Stimulated activated CD4-positive, alpha-beta T cell treated with anti-CD3 and anti-CD28 coated beads, Interleukin-12 subunit alpha, Interleukin-12 subunit beta, amount 100 ng/mL, for 24 hours (primary cell): ENCODE data around the gene MSRB1.

ENCODE experiments used
- DNase-seq, 2 experiments: peaks; one replicate each; pipeline ENCODE4 v3.0.0-alpha.2; 2020; ENCODE audit warnings: low read depth in 2 of 2

MSRB1 gene, protein sequence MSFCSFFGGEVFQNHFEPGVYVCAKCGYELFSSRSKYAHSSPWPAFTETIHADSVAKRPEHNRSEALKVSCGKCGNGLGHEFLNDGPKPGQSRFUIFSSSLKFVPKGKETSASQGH

DNA sequence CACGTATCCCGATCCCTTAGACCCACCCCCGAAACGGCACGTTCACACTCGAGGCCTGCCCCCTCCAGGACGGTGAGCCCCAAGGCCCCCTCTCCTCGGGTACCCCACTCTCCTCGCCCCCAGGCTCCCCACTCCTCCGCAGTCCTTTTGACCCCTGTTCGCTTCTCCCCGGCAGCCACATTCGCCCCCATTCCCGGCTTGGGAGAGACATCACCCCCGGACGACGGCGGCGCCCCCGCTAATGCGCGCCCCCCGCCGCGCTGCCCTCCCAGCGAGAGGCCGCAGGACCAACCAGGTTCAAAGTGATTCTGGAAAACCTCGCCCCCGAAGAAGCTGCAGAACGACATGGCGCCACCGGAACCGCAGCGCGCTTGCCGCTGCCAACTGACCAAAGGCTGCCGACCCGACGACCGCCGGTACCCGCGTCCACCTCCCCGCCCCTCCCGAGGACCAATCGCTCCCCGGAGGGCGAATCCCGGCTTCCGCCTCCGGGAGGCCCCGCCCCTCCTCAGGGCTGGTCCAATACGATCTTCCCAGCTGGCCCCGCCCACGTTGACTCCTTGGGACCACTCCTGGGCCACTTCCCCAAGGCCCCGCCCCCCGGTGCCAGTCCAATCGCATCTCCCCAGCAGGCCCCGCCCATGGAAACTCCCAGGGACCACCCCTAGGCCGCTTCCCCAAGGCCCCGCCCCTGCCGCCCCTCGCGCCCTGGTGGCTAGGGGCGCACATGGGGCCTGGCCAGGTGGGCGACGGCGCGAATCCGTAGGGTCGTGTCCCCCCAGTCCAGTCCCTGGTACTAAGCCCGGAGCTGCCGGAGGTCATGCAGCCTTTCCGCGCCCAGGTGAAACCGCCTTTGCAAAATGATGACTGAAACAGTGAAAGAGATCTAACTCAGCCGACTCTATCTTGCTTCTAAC is at the start of gene MSRB1:
Gene MSRB1 (minus strand): TSS at position 390 of the 917 bp plus-strand sequence. CDS start 43 bp downstream, at position 347.
- DNase-seq = peak; percentile 98 to 100

DNA sequence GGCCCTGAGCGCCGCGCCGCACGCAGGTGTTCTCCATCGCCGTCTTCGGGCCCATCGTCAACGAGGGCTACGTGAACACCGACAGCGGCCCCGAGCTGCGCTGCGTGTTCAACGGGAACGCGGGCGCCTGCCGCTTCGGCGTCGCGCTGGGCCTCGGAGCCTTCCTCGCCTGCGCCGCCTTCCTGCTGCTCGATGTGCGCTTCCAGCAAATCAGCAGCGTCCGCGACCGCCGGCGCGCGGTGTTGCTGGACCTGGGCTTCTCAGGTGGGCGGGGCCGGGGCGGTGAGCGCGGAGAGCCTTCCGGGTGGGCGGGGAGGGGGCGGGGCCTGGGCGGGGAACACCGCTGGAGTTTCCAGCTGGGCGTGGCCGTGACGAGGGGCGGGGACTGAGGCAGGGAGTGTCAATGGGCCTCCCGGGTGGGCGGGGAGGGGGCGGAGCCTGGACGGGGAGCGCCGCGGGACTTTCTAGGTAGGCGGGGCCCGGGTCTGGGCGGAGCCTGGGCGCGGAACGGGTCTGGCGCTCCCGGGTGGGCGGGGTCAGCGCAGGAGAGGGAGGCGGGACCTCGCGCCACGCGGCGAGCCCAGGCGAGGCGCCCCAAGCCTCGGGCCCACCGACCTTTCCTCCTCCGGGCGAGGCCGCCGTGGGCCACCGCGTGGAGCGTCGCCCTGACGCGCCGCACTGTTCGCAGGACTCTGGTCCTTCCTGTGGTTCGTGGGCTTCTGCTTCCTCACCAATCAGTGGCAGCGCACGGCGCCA is 49.1 kb upstream of the MSRB1 start:
- DNase-seq = peak; percentile 93 to 97

DNA sequence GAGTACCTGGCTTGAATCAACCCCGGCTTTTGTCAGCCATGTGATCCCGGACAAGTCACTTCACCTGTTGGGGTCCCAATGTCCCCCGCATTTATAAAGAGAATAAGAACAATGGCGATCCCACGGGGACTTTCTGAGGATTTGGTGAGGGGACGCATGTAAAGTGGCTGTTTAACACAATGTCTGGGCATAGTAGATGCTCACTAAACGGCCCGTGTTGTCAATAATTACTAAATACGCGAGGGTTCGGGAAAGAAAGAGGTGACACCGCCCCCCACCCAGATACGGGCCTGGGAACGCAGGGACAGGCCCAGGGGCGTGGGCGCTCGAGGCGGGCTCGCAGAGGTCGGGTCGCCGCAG is 48.6 kb upstream of the MSRB1 start:
- DNase-seq = no peak

DNA sequence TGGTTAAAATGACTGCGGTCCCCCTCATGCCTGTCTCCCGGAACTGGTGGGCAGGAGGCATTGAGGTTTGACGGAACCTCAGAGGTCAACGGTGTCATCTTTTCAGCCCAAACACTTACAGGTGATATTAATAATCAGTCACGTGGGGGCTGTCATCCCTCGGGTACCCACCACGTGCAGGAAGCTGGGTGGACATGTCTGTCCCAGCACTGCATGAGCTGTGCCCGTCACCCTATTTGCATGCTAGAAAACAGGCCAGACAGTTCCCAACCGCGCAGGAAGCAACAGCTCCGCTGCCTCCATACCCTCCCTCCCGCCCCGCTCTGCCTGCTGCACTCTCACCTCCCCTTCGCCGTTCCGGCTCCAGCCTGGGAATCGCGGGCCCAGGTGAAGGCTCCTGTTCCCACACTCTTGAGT is 48.1 kb upstream of the MSRB1 start:
- DNase-seq = no peak

DNA sequence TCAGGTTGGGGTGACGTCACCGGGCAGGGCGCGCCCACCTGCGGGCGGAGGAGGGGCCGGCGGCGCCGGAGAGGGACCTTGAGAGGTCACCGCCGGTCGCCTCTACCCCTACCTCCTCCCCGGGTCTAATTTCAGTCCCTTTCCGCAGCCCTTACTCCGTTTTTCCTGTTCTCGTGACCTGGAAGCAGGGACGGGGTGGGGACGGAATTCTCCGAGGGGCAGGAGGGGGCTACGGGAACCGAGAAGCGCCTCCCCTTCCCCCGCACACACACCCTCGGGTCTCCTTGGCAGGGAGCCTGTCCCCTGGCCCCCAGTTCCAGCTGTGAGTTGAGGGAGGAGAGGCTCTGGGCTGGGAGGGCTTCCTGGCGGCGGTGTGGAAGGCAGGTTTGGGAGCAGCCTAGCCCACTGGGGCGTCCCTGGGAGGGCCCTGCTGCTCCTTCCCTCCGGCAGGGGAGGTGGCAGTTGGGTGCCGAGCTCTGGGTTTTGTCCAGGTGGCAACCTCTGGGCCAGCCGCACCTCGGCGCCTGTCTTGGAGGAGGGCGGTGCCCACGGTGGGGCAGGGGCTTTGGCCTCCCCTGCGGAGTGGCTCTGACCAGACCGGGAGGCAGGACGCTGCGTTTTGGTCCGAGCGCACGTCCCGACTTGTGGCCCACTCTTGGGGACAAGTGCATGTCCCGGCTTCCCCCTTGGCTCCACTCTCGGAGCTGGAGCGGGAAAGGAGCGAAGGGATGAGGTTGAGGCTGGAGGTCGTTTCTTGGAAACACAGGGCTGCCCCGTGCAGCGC is 47.5 kb upstream of the MSRB1 start:
- DNase-seq = no peak

DNA sequence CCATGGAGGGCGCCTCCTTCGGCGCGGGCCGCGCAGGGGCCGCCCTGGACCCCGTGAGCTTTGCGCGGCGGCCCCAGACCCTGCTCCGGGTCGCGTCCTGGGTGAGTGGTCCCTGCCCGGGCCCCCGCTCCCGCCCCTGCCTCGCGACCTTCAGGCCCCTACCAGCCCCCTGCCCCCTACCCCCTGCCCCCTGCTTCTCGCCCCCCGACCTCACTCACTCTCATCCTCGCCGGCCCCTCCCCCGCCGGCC is 47.0 kb upstream of the MSRB1 start:
- no peak for DNase-seq

DNA sequence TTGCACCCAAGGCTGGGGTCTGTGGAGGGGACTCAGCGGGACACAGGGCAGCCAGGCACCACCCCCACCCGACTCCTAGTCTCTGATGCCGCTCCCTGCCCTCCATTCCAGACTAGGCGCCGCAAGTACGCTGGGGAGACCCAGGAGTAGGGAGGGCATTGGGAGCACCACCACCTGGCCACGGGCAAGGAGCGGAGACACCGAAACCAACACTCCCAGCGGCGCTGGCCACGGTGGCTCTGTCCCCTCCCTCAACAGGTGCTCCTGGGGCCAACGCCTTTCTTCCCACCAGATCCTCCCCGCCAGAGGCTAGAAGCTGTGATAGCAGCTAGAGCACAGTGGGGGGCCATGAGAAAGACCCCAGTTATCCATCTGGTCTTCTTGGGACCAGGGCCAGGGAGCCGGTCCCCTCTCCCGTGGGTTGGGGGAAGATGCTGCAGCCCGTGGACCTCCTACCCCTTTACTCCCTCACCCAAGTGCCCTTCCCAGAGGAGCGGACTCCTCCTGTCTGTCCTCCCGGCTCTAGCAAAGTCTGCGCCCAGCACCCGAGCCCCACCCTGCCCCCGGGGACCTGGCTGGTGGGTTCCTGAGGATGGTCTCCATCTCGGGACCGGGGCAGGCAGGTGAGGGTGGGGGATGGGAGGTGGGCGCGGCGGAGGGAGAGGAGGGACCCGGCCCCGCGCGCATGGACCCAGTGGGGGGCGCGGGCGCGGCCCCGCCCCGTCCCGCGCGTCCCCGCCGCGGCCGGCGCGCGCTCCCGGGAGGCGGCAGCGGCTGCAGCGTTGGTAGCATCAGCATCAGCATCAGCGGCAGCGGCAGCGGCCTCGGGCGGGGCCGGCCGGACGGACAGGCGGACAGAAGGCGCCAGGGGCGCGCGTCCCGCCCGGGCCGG is 46.5 kb upstream of the MSRB1 start, which contains the start of gene SYNGR3:
Gene SYNGR3 (plus strand): TSS at position 762 of the 892 bp plus-strand sequence. CDS start 133 bp downstream, outside the sequence.
- DNase-seq = no peak

DNA sequence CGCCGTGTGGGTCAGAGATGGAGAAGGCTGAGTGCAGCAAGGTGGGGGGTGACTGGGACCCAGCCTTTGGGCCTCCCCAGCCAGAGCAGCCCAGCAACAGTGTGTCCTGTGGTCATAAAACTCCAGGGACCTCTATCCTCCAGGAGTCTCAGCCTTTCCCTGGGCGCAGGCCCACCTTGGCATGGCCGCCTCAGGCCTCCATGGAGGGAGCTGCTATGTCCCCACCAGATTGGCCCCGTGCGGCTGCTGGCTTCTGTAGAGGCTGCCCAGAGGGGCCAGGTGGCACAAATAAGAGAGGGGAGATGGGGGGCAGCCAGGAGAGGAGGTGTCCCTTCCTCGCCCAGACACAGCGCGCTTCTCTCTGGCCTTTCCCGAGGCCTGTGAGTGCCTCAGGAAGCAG is 44.2 kb upstream of the MSRB1 start:
- DNase-seq = no peak

DNA sequence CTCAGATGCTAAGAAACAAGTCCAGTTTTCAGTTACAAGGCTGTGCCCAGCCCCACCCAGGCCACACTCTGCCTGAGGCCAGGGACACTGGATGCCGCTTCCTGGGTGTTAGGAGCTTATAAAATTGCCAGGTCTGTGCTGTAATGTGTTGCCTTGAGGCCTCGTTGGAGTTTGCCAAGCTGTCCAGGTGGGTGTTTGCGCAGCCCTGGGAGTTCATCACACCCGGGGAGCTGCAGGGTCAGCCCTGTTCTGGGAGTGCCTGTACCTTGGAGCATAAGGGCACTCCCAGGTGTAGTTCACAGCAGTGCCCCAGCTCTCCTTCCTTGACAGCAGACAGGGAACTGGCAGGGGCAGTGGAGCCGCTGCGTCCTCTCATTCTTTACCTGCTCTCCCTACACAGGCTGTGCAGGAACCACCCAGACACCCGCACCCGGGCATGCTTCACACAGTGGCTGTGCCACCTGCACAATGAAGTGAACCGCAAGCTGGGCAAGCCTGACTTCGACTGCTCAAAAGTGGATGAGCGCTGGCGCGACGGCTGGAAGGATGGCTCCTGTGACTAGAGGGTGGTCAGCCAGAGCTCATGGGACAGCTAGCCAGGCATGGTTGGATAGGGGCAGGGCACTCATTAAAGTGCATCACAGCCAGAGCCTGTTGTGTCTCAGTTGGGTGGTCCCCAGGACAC is 42.6 kb upstream of the MSRB1 start:
- DNase-seq = no peak

DNA sequence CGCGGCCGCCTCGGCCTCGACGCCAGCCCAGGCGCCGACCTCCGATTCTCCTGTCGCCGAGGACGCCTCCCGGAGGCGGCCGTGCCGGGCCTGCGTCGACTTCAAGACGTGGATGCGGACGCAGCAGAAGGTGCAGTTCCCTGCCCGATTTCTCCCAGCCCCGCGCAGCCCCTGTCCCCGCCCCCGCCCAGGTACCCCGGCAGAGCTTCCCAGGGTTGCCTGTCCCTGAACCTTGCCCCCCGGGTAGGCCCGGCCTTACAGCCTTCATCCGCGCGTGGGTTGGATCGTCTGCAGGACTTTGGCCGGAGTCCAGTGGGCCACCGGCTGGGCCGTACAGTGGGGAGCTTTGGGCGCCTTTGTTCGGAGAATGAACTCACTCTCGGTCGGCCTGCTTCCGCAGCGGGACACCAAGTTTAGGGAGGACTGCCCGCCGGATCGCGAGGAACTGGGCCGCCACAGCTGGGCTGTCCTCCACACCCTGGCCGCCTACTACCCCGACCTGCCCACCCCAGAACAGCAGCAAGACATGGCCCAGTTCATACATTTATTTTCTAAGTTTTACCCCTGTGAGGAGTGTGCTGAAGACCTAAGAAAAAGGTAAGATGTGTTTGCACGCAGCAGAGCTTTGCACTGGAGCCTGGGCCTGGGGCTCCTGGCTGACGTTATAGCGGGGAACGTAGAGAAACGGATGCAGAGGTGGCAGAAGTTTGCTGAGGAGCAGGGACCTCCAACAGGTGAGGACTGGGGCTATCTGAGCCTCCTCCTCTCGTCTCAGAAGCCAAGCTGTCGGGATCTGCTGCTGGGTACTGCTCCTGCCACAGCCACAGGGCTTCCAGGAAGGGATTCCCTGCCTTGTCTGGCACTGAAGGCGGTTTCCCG is 41.6 kb upstream of the MSRB1 start:
- DNase-seq = no peak

DNA sequence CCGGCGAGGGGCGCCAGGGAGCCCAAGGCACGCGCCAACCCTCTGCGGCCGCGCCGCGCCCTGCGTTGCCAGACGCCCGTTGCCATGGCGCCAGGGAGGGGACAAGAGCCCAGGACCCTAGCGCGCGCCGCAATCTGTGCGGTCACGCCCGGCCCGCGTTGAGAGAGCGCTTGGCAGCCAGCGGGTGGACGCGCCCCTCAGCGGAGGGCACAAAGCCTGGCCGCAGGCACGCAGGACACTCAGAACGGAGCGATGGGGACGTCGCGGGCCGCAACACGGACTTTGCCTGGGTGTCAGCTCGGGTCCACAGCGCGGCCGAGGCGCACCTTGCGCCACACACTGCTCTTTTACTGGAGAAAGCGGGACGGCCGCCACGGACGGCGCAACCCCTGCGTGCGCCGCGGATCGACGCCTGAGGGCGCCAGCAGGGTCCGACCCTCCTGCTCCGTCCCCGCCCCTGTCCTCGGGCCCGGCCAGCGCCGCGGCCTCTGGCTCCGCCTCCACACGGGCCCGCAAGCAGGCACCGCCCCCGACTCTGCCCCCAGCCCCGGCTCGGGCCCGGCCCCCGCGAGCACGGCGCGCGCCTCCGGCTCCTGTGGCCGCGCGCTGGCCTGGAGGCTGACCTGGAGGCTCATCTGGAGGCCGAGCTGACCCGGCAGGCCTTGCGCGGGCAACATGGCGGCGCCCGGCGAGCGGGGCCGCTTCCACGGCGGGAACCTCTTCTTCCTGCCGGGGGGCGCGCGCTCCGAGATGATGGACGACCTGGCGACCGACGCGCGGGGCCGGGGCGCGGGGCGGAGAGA is 40.7 kb upstream of the MSRB1 start, which contains the start of gene GFER:
Gene GFER (plus strand): TSS at position 650 of the 803 bp plus-strand sequence. CDS start 26 bp downstream, at position 676.
- DNase-seq = peak in 1 of 2 experiments; percentile 78

DNA sequence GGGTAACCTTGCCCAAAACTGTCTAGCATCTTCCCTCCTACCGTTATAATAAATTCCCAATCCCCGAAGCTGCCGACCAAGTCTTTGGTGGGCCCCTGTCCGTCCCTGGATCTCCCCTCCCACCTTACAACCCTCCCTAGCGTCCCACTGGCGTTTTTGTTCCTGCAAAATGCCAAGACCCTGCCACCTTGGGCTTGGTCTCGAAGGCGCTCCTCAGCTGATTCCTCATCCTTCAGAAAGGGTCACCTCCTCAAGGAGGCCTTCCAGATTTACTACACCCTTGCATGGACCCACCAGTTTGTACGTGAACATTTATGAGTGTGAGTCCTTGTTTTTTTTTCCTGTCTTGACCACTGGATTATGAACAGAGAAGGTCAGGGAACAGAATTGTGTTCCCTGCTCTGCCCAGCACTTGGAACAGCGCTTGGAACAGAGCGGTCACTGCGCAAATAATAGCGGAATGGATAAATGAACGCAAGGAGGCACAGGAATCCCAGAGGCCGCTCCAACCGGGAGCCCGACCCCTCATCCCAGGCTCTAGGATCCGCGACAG is 40.1 kb upstream of the MSRB1 start:
- no peak for DNase-seq

DNA sequence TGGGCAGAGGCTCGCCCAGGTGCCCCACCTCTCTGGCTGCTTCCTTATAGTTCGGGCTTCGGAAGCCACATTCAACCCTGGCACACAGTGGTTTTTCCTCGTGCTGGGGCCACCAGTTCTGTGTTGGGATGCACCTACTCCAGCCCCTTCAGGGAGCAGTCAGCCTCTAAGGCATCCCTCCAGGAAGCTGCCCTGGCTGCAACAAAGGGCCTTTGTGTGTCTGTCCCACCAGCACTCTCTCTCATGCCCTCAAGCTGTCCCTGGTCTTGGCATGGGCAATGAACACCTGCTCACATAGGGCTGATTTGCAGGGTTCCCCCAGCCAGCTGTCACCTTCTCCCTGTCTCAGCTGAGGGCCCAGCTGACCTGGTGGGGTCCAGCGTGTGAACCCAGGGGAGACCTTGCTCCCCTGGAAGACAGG is 39.0 kb upstream of the MSRB1 start:
- no peak for DNase-seq

DNA sequence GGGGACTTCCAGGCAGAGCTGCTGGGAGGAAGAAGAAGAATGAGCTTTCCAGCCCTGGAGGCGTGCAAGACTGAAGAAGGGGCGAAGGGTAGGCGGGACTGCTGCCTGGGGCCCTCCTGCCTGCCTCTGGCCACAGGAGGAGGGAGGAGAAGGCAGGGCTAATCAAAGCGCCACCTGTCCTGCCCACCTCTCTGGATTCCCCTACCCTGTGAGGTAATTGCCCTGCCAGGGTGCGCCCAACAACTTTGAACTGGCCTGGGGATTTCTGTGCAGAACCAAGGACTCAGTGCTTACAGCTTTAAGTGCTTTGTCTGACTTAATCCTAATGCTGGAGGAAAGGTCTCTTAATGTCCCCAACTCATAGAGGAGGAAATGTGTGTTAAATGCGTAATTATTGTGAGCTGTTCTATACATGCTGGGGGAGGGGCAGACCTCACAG is 38.4 kb upstream of the MSRB1 start, which contains the start of gene NOXO1:
Gene NOXO1 (minus strand): TSS at position 72 of the 439 bp plus-strand sequence. CDS start 290 bp downstream, outside the sequence.
- DNase-seq = no peak

DNA sequence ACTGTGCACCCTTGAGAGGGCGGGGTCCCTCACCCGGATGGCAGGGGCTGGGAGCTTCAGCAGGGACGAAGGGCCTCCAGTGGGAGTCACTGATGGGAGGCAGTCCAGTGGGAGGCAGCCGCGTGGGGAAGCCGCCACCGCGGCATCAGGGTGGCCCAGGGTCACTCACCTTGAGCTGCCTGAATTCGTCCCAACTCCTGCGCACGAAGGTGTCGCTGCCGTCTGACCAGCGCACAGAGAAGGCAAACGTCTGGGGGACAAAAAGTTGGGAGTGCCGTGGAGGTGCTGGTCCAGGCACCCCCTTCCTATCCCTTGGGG is 37.7 kb upstream of the MSRB1 start:
- DNase-seq = no peak

DNA sequence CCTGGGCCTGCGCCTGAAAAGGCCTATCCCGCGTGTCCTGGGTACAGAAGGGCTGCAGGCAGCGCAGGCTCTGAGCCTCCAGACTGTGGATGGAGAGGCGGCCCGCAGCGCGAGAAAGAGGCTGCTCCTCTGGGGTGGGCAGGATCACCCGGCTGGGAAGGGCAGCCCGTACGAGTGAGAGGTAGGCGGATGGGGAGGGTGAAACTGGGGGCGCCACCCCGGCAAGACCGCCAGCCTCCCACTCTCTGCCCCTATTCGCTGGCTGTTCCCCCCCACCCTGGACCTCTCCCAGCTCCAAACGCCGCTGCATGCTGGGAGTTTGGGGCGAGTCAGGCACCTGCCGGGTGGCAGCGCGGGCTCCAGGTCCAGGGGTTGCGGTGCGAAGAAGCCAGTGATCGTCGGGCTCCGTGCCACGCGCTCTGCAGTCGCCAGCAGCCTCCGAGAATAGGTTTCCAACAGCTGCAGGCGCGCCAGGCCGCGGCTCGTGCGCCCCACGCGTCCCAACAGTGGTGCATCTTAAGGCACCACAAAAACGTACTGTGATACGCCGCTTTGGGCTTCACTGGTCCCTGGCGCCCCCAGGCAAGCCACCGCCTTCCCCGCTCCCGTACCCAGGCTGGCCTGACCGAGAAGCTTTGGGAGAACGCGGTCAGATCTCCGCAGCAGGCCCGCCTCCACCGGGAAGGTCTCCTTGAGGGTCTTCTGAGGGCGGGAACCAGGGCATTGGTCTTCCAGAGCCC is 37.2 kb upstream of the MSRB1 start:
- no peak for DNase-seq
